HG03457 (cell line): Measurements from ENCODE around the gene GPRIN3.

Experiments
- ATAC-seq: cut with Tn5 transposase; IDR thresholded peaks from one replicate; pipeline ENCODE4 v1.9.1; 2021; ENCODE audit warnings: moderate number of reproducible peaks; ENCODE audit not compliant: unreplicated experiment

Gene GPRIN3

GRCh38 chr4:89307446-89308160, at the start of gene GPRIN3:
TSS of gene GPRIN3 (minus strand) at chr4:89307800. CDS start at chr4:89250110, 57,690 bp downstream.
- peak; percentile 76 for ATAC-seq

- no peak for ATAC-seq
Measured at GRCh38 chr4:89357340-89357739, 49.7 kb upstream of the GPRIN3 start.

- ATAC-seq = no peak
Measured at GRCh38 chr4:89356086-89356485, 48.5 kb upstream of the GPRIN3 start.

GRCh38 chr4:89353514-89353913, 45.9 kb upstream of the GPRIN3 start:
- no peak for ATAC-seq

GRCh38 chr4:89352541-89352940, 44.9 kb upstream of the GPRIN3 start:
- no peak for ATAC-seq

- no peak for ATAC-seq
Measured at GRCh38 chr4:89351201-89351600, 43.6 kb upstream of the GPRIN3 start.

- ATAC-seq = no peak
Measured at GRCh38 chr4:89347363-89348025, 39.9 kb upstream of the GPRIN3 start.

GRCh38 chr4:89344571-89344970, 37.0 kb upstream of the GPRIN3 start:
- ATAC-seq = no peak

GRCh38 chr4:89338206-89338605, 30.6 kb upstream of the GPRIN3 start:
- no peak for ATAC-seq

GRCh38 chr4:89337681-89338080, 30.1 kb upstream of the GPRIN3 start:
- no peak for ATAC-seq

- ATAC-seq = no peak
Measured at GRCh38 chr4:89336818-89337420, 29.3 kb upstream of the GPRIN3 start.

- no peak for ATAC-seq
Measured at GRCh38 chr4:89334830-89335229, 27.2 kb upstream of the GPRIN3 start.

GRCh38 chr4:89334311-89334710, 26.7 kb upstream of the GPRIN3 start:
- no peak for ATAC-seq

- no peak for ATAC-seq
Measured at GRCh38 chr4:89331686-89332544, 24.3 kb upstream of the GPRIN3 start.

GRCh38 chr4:89331197-89331596, 23.6 kb upstream of the GPRIN3 start:
- no peak for ATAC-seq

GRCh38 chr4:89329280-89329679, 21.7 kb upstream of the GPRIN3 start:
- ATAC-seq = no peak

- peak; percentile 76 for ATAC-seq
Measured at GRCh38 chr4:89324671-89325070, 17.1 kb upstream of the GPRIN3 start.

GRCh38 chr4:89322671-89323070, 15.1 kb upstream of the GPRIN3 start:
- ATAC-seq = no peak

- no peak for ATAC-seq
Measured at GRCh38 chr4:89319756-89320155, 12.2 kb upstream of the GPRIN3 start.

GRCh38 chr4:89316931-89317366, 9.3 kb upstream of the GPRIN3 start:
- ATAC-seq = no peak

- ATAC-seq = no peak
Measured at GRCh38 chr4:89316211-89316610, 8.6 kb upstream of the GPRIN3 start.
